ENCODE results near the gene ZNRF3.

Gene ZNRF3

GRCh38 chr22:29018293-29019189, 135.2 kb downstream of the ZNRF3 start:
- no peak for FAIRE-seq
- TF ChIP-seq PAX5 (IDR thresholded peaks at IDR 0.05; ENCODE audit: insufficient read depth, low read length, severe bottlenecking) (no peak), POLR2A (IDR thresholded peaks at IDR 0.05; ENCODE audit: low read depth, low read length) (no peak), POU2F2 (IDR thresholded peaks at IDR 0.05; ENCODE audit: low read depth, low read length) (no peak), POLR2AphosphoS5 (IDR thresholded peaks at IDR 0.05; ENCODE audit: low read depth, low read length) (no peak), SPI1 (IDR thresholded peaks at IDR 0.05; ENCODE audit: low read depth, low read length) (no peak), TAF1 (IDR thresholded peaks at IDR 0.05; ENCODE audit: low read depth, low read length) (no peak)
- DNase-seq (ENCODE audit: insufficient read length, low spot score): no peak

- DNase-seq (ENCODE audit: insufficient read length, low spot score): no peak
- TF ChIP-seq TAF1 (IDR thresholded peaks at IDR 0.05; ENCODE audit: low read depth, low read length) (no peak), PAX5 (IDR thresholded peaks at IDR 0.05; ENCODE audit: insufficient read depth, low read length, severe bottlenecking) (no peak), POU2F2 (IDR thresholded peaks at IDR 0.05; ENCODE audit: low read depth, low read length) (no peak), POLR2A (IDR thresholded peaks at IDR 0.05; ENCODE audit: low read depth, low read length) (no peak), SPI1 (IDR thresholded peaks at IDR 0.05; ENCODE audit: low read depth, low read length) (no peak), POLR2AphosphoS5 (IDR thresholded peaks at IDR 0.05; ENCODE audit: low read depth, low read length) (no peak)
- FAIRE-seq: no peak
Measured at GRCh38 chr22:29022101-29022817, 138.9 kb downstream of the ZNRF3 start.

- DNase-seq (ENCODE audit: insufficient read length, low spot score): no peak
- TF ChIP-seq POLR2A (IDR thresholded peaks at IDR 0.05; ENCODE audit: low read depth, low read length) (no peak), POLR2AphosphoS5 (IDR thresholded peaks at IDR 0.05; ENCODE audit: low read depth, low read length) (no peak), PAX5 (IDR thresholded peaks at IDR 0.05; ENCODE audit: insufficient read depth, low read length, severe bottlenecking) (no peak), POU2F2 (IDR thresholded peaks at IDR 0.05; ENCODE audit: low read depth, low read length) (no peak), TAF1 (IDR thresholded peaks at IDR 0.05; ENCODE audit: low read depth, low read length) (no peak), SPI1 (IDR thresholded peaks at IDR 0.05; ENCODE audit: low read depth, low read length) (no peak)
- FAIRE-seq: no peak
Measured at GRCh38 chr22:29023172-29023796, 139.9 kb downstream of the ZNRF3 start.

- TF ChIP-seq POLR2A (IDR thresholded peaks at IDR 0.05; ENCODE audit: low read depth, low read length) (no peak), POU2F2 (IDR thresholded peaks at IDR 0.05; ENCODE audit: low read depth, low read length) (no peak), POLR2AphosphoS5 (IDR thresholded peaks at IDR 0.05; ENCODE audit: low read depth, low read length) (no peak), TAF1 (IDR thresholded peaks at IDR 0.05; ENCODE audit: low read depth, low read length) (no peak), PAX5 (IDR thresholded peaks at IDR 0.05; ENCODE audit: insufficient read depth, low read length, severe bottlenecking) (no peak), SPI1 (IDR thresholded peaks at IDR 0.05; ENCODE audit: low read depth, low read length) (no peak)
- FAIRE-seq: no peak
- DNase-seq (ENCODE audit: insufficient read length, low spot score): no peak
Measured at GRCh38 chr22:29026579-29026978, 143.2 kb downstream of the ZNRF3 start.

- no peak for FAIRE-seq
- DNase-seq (ENCODE audit: insufficient read length, low spot score): no peak
- TF ChIP-seq POLR2AphosphoS5 (IDR thresholded peaks at IDR 0.05; ENCODE audit: low read depth, low read length) (no peak), PAX5 (IDR thresholded peaks at IDR 0.05; ENCODE audit: insufficient read depth, low read length, severe bottlenecking) (no peak), SPI1 (IDR thresholded peaks at IDR 0.05; ENCODE audit: low read depth, low read length) (no peak), POU2F2 (IDR thresholded peaks at IDR 0.05; ENCODE audit: low read depth, low read length) (no peak), POLR2A (IDR thresholded peaks at IDR 0.05; ENCODE audit: low read depth, low read length) (no peak), TAF1 (IDR thresholded peaks at IDR 0.05; ENCODE audit: low read depth, low read length) (no peak)
Measured at GRCh38 chr22:29028468-29028867, 145.1 kb downstream of the ZNRF3 start.

GRCh38 chr22:29029202-29030000, 146.0 kb downstream of the ZNRF3 start:
- FAIRE-seq (no peak), DNase-seq (ENCODE audit: insufficient read length, low spot score) (no peak)
- TF ChIP-seq SPI1 (IDR thresholded peaks at IDR 0.05; ENCODE audit: low read depth, low read length) (no peak), PAX5 (IDR thresholded peaks at IDR 0.05; ENCODE audit: insufficient read depth, low read length, severe bottlenecking) (no peak), POU2F2 (IDR thresholded peaks at IDR 0.05; ENCODE audit: low read depth, low read length) (no peak)

GRCh38 chr22:29030016-29030617, 146.7 kb downstream of the ZNRF3 start:
- no peak for DNase-seq (ENCODE audit: insufficient read length, low spot score)
- TF ChIP-seq POLR2AphosphoS5 (IDR thresholded peaks at IDR 0.05; ENCODE audit: low read depth, low read length): no peak
- TF ChIP-seq TAF1 (IDR thresholded peaks at IDR 0.05; ENCODE audit: low read depth, low read length): no peak
- TF ChIP-seq PAX5 (IDR thresholded peaks at IDR 0.05; ENCODE audit: insufficient read depth, low read length, severe bottlenecking): no peak
- no peak for FAIRE-seq

- no peak for TF ChIP-seq POLR2AphosphoS5 (IDR thresholded peaks at IDR 0.05; ENCODE audit: low read depth, low read length)
- no peak for TF ChIP-seq PAX5 (IDR thresholded peaks at IDR 0.05; ENCODE audit: insufficient read depth, low read length, severe bottlenecking)
- TF ChIP-seq TAF1 (IDR thresholded peaks at IDR 0.05; ENCODE audit: low read depth, low read length): no peak
- TF ChIP-seq POU2F2 (IDR thresholded peaks at IDR 0.05; ENCODE audit: low read depth, low read length): no peak
- no peak for TF ChIP-seq SPI1 (IDR thresholded peaks at IDR 0.05; ENCODE audit: low read depth, low read length)
- no peak for TF ChIP-seq POLR2A (IDR thresholded peaks at IDR 0.05; ENCODE audit: low read depth, low read length)
- no peak for DNase-seq (ENCODE audit: insufficient read length, low spot score)
- no peak for FAIRE-seq
Measured at GRCh38 chr22:29030618-29031226, 147.3 kb downstream of the ZNRF3 start.
